ENCODE measurements around the gene MLEC. TPM values are rescaled to one million over a fixed set of nuclear protein-coding genes. Genes with fewer than 3 reads are reported as not detected.

Gene MLEC
- total RNA-seq, 1 donor from 2014 or later = 167 TPM

DNA sequence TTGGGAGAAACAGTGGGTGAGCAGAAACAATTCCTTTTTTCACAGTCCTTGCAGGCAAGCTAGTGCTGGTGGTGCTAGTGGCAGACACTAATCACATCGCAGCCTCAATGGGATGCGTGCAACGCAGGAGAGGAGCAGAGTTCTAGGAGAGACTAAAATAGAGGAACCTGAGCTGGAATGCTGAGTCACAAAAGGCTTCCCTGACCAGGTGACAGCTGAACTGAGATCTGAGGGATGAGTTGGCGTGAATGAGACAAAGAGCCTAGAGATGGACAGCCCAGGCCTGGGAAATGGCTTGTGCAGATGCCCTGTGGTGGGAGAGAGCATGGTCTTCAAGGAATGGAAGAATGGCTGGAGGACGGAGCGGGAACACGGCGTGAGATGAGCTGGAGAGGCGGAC, 64.4 kb downstream of the MLEC start:
- Mint-ChIP-seq H3K27me3 (ENCODE audit: low read depth) (peaks cover 3% of the 10 kb centered on the region), H3K4me3 (no peak overlapping the region), H3K9me3 (peaks cover 5% of the 10 kb centered on the region), H3K36me3 (ENCODE audit: low read depth) (no peaks in the 10 kb centered on the region), H3K27ac (ENCODE audit: unreplicated experiment) (peak overlapping the region; percentile 0), H3K4me1 (peaks cover 3% of the 10 kb centered on the region)
- DNase-seq (ENCODE audit: low read depth, low spot score) = no peak
- TF ChIP-seq, protein P1, sequence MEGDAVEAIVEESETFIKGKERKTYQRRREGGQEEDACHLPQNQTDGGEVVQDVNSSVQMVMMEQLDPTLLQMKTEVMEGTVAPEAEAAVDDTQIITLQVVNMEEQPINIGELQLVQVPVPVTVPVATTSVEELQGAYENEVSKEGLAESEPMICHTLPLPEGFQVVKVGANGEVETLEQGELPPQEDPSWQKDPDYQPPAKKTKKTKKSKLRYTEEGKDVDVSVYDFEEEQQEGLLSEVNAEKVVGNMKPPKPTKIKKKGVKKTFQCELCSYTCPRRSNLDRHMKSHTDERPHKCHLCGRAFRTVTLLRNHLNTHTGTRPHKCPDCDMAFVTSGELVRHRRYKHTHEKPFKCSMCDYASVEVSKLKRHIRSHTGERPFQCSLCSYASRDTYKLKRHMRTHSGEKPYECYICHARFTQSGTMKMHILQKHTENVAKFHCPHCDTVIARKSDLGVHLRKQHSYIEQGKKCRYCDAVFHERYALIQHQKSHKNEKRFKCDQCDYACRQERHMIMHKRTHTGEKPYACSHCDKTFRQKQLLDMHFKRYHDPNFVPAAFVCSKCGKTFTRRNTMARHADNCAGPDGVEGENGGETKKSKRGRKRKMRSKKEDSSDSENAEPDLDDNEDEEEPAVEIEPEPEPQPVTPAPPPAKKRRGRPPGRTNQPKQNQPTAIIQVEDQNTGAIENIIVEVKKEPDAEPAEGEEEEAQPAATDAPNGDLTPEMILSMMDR (conservative IDR thresholded peaks at IDR 0.05) = no peak

Other genes with a start within 250 kb of the MLEC start
- gene COX6A1, start 249.0 kb upstream of the MLEC start, total RNA-seq = 315 and 320 TPM in 2 replicates
- 38.0 and 38.1 TPM in 2 replicates for gene TRIAP1, start 240.8 kb upstream of the MLEC start, total RNA-seq
- 32.0 and 33.8 TPM in 2 replicates for gene GATC, start 240.7 kb upstream of the MLEC start, total RNA-seq
- gene SRSF9, start 217.4 kb upstream of the MLEC start, total RNA-seq = 350 and 361 TPM in 2 replicates
- 375 and 382 TPM in 2 replicates for gene DYNLL1, start 191.0 kb upstream of the MLEC start, total RNA-seq
- gene COQ5, start 158.0 kb upstream of the MLEC start, total RNA-seq = 38.5 and 39.0 TPM in 2 replicates
- gene RNF10, start 152.8 kb upstream of the MLEC start, total RNA-seq = 134 and 149 TPM in 2 replicates
- gene POP5, start 105.7 kb upstream of the MLEC start, total RNA-seq = 49.7 and 55.8 TPM in 2 replicates
- gene CABP1, start 46.5 kb upstream of the MLEC start, total RNA-seq = 1.1 and 1.2 TPM in 2 replicates
- 79.7 and 80.0 TPM in 2 replicates for gene UNC119B, start 23.3 kb downstream of the MLEC start, total RNA-seq
- gene ACADS, start 38.7 kb downstream of the MLEC start, total RNA-seq = 5.6 and 5.9 TPM in 2 replicates
- 56.8 and 65.1 TPM in 2 replicates for gene SPPL3, start 217.2 kb downstream of the MLEC start, total RNA-seq